Stimulated activated CD4-positive, alpha-beta T cell treated with anti-CD3 and anti-CD28 coated beads, TNF-alpha, amount 100 ng/mL, for 1 hour (primary cell): ENCODE results near the gene FAM110D.
A peak's percentile ranks its signal among the peaks of the same experiment; 100 is the strongest.

Experiments used
- DNase-seq, 3 donors: peaks; one replicate each; pipeline ENCODE4 v3.0.0-alpha.2; 2020; ENCODE audit warnings: low read depth in 3 of 3, low spot score in 1 of 3

FAM110D gene

GRCh38 chr1:26127235-26128163 lies 31.4 kb upstream of the FAM110D start:
- no peak for DNase-seq

DNA sequence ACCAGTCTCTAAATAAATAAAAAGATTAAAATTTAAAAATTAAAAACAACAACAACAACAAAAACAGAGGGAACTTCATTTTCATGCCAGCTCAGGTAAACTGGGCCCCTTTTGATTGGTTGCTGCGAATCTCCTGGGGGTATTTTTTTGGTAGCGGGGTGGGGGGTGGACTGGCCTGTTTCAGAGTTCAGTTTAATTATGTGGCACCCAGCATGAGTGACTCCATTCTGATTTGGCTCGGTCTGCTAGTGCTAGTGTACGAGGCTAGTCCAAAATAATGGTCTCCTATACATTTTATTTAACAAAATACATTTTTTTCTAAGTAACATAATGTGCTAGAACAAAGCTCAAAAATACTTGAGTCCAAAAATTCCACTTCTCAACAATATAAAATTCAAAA lies 29.1 kb upstream of the FAM110D start:
- DNase-seq, result no peak

- DNase-seq, result no peak
Measured at GRCh38 chr1:26130695-26131094, 28.2 kb upstream of the FAM110D start.

DNA sequence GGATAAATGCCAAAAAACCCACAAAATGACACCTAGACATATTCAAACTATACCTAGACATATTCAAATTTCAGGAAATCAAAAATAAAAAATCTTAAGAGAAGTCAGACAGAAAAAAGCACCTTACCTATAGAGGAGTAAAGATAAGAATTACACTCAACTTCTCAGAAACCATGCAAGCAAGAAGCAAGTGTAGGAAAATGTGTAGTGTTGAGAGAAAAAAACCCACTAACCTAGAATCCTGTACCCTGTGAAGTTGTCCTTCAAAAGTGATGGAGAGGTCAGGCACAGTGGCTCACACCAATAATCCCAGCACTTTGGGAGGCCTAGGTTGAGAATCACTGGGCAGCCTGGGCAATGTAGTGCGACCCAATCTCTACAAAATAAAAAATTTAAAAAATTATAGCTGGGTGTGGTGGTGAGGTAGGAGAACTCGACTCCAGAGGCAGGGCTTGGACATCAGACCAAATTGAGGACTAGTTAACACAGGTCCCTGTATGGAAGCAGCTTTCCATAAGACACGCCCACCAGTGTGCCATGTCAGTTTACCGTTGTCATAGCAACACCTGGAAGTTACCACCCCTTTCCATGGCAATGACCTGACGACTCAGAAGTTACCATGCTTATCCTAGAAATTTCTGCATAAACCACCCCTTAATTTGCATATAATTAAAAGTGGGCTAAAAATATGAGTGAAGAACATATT lies 26.6 kb upstream of the FAM110D start:
- no peak for DNase-seq

GRCh38 chr1:26132834-26133167 lies 26.1 kb upstream of the FAM110D start:
- DNase-seq, result no peak

GRCh38 chr1:26134466-26134865 lies 24.4 kb upstream of the FAM110D start:
- DNase-seq, result no peak

GRCh38 chr1:26138974-26139558 lies 19.8 kb upstream of the FAM110D start:
- no peak for DNase-seq

GRCh38 chr1:26142159-26142558 lies 16.7 kb upstream of the FAM110D start:
- no peak for DNase-seq

DNA sequence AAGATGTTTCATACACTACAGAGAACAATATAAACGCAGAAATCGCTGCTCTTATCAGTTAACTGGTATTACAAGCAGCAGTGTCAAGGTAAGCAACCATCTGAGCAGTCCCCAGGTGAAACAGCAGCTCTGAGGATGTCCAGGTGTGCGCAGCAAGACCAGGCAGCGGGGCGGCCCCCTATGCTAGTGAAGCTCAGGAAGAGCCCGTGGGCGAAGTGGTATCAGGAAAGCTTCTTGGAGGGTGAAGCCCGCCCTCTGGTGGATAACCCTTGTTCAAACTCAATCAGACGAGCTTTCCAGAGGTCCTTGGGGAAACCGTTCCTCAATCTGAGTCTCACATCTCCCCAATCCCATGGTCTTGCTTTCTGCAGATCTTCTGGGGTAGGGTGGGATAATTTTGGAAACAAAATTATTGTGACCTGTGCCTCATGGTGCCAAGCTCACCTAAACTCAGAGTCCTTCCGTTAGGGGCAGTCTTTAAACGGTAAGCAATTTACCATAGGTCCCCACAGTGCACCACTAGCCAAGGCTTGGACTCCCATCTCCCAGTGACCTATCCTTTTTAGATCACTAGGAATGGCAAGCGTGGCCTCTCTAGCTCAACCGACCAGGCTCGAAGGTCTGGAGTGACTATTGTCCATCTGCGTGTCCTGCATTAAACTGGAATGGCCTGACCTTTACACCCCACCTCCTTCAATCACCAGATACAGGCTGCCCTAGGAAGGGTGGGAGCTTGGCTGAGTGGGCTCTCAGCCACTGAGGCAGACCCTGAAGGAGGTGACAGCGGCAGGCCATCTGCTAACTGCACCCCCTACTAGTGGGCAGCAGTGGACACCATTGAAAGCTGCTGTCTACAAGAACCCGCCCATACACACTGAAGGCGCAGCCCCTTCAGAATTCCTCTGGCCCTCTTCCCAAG lies 13.6 kb upstream of the FAM110D start:
- peak; percentile 31 to 64 (median 43) for DNase-seq

GRCh38 chr1:26145960-26146294 lies 13.0 kb upstream of the FAM110D start:
- DNase-seq, result no peak

DNA sequence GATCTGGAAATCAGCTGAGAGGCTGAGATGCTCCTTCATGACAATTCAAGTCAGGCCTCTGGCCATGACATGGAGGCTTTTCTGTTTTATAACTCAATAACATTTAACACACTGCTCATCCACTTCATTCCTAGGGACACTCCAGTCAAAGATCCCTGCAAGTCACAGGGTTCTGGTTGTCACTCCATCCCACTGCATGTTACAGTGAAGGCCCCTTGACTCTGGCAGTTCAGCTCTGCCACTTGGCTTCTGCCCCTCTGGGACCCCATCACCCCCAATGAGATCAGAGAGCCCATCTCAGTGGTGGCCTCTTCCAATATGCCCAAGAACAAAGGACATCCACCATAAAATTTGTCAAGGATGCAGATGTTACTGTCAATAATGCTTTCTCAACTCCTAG lies 10.0 kb upstream of the FAM110D start:
- DNase-seq, result no peak

- no peak for DNase-seq
Measured at GRCh38 chr1:26153966-26154532, 4.8 kb upstream of the FAM110D start.

DNA sequence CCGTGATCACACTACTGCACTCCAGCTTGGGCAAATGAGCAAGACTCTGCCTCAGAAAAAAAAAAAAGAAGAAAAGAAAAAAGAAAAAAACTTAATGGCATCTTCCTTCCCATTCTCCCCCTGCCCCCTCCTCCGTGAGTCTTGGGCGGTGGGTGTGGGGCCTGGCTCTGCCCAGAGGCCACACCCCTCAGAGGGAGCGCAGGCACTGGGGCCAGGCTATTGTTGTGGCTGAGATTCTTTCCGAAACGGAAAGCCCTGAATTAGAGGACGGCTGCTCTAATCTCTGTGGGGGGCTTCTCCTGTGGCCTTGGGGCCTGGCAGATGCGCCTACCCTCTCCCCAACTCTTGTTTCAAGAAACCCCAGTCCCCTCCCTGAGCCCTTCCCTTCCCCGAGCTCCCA lies 4.1 kb upstream of the FAM110D start:
- DNase-seq, result no peak

DNA sequence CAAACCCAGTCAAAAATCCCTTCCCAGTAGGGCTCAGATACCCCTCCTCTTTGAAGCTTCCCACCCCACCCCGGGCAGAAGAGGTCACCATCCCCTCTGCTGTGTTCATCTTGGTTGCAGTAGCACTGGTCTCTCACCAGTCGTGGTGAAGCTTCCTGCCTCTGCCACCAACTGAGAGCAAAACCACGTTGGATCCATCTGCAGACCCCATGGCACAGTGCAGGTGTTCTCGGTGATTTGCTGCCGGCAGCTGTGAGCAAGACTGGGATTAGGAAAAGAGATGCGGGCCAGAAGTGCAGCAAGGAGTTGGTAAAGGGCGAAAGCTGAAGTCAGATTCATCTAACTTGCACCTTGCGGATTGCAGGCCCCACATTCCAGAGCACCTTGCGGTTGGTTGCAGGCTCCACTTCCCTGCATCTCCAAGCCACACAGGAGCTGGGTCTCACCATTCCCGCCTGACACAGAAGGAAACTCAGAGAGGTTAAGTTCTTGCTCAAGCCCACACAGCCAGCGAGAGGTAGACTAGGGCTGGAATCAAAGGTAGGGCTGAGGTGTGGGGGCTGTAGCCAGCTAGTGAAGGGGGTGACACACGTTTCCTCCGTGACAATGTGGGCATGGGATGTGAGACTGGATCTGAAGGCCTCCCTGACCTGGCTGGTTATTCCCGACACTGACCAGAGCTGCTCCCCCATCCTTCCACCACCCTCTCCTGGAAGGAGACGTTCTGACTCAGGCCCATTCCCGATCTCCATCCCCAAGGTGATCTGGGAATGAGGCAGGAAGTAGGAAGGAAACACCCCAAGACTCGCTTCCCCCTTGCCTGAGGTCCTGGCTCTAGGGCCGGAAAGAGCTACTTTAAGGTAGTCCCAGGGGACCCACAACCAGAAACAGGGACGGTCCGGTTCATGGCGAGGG lies 3.3 kb upstream of the FAM110D start:
- DNase-seq, result no peak

- DNase-seq, result no peak
Measured at GRCh38 chr1:26156285-26157038, 2.4 kb upstream of the FAM110D start.

DNA sequence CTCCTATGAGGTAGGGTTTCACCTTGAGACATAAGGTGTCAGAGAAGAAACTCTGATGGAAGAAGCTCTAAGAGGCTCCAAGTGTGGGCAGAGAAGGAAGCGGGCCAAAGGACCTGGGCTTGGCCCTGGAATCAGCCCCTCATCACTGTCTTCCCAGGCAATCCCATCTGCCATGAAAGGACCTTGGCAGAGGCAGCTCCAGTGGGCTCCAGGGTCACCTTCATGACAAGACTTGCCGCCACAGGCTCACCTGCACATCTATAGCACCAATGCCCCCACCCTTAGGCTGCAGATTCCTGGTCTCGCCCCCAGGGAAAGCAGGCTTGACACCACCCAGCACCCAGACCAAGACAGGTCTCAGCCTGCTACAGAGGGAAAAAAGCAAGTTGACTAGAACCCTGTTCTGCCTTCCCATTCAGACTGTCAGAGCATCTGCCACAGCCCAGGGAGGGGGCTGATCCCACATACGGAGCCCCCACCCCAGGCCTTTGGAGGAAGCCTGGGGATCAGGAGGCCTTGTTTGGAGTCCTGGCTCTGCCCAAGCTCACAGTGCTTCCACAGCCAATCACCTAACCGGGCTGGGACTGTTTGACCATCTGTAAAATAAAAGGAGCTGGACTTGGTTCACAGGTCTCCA lies 490 bp upstream of the FAM110D start:
- no peak for DNase-seq

- DNase-seq, result no peak
Measured at GRCh38 chr1:26159743-26160039, 812 bp downstream of the FAM110D start.

GRCh38 chr1:26160527-26161414 lies 1.9 kb downstream of the FAM110D start:
- DNase-seq, result no peak
